GM21390 (cell line): ENCODE results near the gene SORBS2.

ENCODE experiments used
- ATAC-seq: cut with Tn5 transposase; IDR thresholded peaks from one replicate; pipeline ENCODE4 v1.9.1; 2021; ENCODE audit not compliant: unreplicated experiment

SORBS2 gene

DNA sequence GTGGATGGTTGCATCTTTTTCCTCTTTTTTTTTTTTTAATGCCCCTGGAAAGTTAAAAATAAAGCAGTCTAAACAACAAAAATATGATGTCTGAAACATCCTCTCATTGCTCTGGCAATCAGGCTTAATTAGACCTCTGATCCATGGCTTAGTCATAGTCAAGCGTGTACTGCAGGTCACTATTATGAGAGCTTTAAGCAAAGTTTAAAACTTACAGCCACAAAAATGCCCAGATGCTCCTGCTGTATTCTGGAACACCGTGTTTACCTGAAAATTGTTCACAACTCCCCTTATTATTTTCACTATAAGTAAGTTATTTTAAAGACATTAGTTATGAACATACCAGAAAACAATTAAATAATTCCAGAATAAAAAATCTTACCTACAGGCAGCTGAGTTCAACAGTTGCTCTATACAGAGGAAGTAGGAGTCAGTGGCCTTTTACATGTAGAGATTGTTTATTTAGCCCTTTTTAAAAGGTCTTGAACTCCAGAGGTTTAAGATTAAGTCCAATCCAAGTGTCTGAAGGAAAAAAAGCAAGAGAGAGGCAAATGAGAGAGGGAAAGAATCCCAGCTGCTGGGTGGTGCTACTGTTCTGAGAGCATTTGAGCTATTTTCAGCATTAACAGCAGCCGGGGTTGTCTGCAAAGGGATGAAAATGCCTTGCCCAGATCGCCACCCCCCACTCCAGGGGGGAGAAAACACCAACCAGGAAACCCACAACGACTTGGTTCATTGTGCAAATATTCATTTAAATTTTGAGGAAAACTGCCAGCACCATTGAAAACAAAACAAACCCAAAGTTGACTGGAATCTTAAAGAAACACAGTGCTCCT, 36.9 kb downstream of the SORBS2 start:
- ATAC-seq: no peak

DNA sequence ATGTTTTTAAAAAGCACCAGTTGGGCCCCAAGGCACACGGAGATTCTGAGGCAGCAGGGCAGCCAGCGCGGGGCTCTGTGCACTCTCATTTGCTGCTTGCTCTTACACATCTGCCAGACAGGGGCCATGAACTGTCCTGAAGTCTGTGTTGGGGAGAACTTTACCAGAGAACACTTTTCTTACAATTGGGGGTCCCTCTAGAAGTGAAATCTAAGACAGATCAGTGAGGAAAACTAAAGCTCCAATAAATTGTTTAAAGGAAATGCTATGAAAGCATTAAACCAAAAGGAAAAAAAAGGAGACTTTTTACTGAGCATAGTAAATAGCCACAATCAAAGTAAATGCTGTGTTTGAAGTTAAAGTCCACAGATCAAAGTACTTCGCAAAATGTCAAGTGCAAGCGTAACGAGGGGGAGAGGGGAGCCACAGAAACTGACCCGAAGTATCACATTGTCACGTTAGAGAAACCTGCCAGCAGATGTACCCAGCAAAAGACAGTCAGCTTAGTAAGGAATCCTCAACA, 37.8 kb downstream of the SORBS2 start:
- ATAC-seq: no peak

DNA sequence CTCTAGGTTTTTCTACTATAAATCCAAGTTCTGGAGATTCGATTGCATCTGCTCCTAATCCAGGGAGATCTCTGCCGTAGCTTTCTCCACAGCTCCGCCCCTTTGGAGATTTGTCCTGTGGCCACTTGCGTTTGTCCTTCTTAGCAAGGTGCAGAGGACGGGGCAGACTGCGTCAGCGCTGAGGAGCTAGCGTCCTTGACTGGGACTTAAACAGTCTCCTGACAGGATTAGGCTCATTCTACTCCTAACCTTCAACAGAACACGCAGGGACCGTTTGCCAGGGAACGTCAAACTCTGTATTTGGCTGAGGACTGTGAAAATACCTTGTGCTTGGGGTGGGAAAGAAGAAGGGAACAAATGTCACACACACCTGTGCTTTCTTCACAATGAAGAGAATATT, 38.6 kb downstream of the SORBS2 start:
- ATAC-seq: no peak

DNA sequence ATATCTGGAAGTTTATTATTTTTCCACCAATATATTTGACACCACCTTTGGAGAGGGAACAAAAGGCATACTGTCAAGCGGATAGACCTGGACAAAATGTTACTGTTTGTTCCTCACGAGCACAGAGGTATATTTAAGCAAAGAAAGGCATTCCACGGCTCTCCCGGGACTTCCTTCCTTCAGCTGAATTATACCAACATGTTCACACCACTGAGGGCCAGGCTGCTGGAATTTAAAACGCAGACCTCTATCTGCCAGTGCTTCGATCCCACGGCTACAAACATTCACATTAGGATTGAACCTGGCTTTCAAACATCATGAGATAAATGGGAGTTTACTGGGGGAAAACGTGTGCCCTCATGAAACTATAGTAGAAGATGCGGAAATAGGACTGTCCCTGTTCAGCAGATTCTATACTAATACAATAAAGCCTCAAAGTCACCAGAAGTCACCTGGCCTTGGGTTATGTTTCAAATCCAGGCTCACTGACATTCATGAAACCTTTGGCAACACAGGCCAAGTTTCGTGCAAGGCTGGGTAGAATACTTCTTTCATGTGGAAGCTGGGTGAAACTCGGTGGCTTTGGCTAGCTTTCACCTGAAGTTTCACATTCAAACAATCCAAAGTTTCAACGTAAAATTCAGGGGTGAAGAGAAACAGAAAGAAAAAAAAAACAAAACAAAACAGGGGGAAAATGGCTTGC, 39.5 kb downstream of the SORBS2 start:
- no peak for ATAC-seq

DNA sequence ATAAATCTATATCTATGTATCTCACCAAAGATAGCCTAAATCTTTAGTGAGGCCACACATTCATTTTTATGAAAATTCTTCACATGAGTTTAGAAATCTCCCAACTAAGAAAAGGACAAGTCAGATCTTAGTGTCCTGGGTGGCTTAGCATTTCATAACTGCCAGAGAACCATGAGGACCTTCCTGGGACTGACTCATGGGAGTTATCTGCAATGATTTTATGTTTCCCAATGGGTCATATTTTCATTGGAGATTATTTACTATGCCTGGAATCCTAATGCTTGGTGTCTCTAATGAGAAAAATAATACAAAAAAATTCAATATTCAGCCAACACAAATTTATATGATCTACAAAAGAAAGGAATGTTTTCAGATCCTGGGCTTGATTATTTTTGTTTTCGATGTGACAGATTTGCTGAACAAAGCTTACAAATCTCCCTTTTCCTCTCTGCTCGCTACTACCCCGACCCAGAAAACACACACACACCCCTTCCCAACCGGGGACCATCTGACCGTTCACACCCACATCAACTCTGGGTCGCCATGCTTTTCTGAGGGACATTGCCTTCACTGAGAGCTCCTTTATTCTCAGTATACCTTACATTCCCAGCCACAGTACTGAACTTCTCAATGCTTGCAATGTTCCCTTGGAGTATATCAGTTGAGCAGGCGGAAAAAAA, 40.1 kb downstream of the SORBS2 start:
- ATAC-seq: no peak

DNA sequence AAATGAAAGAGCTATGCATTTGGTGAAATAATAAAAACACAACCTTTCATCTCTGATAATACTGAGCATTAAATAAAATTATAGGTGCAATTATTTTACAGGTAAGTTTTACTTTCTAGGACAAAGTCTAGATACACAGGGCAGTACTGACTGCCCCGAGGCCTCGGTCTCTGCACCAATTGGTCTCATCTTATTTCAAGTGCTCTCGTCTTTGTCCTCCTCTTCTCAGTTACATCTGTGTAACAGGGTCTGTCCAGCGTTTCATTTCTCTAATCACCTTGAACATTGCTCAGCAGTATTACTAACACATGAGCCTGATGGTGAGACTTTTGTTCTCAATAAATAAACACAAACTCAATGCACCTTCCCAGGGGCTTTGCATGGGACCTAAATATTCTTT, 44.5 kb downstream of the SORBS2 start:
- ATAC-seq: no peak

DNA sequence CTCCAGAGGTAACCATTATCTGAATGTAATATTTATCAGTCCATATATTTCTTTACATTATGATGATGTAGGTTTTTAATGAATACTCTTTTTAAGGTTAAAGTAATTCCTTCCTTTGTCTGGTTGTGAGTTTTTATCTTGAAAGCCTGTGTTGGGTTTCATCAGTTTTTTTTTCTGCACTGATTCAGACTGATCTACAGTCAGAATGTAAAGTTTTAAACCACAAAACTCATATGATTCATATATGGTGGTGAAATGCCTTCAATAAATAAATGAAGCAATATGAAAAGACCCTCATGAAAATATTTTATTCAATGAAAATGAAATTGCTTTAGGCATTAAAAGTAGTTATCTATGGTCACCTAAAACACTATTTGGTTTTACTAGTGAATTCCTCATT, 47.1 kb downstream of the SORBS2 start:
- no peak for ATAC-seq

DNA sequence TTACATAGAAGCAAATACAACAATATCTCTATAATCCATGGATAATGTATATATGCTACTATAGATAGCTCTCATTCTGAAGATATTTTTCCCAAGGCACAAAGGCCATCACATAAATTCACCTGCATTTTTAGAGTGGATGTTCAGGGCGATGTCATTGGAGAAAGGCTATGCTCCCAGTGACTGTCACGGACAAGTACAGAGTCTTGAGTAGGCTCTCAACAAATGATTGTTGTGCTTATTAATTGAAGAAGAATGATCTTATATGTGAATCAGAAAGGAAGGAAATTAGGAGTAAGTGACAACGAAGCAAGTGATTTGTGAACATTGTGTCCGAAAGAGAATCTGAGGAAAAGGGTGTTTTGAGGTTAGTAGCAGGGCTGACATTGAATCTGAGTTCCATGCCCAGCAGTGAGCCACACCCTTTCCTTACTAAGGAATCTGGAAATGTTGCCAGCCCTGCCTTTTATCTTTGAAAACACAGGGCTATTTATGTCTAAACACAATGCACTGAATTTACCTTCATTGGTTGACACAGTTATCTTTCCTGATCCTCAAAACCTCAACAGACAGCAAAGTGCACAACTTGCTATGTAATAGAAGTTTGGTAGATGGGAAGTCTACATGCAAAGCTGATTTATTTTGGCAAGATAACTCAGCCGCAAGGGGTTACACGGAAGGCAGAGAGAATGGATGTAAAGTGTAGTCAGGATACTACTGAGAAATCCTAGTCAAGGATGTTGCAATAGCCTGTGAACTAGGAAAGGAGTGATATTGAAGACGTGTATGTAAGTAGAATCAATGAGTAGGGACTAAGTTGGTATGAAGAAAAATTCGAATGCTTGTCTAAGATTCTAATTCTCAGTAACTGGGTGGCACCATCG, 50.4 kb downstream of the SORBS2 start:
- ATAC-seq: no peak

DNA sequence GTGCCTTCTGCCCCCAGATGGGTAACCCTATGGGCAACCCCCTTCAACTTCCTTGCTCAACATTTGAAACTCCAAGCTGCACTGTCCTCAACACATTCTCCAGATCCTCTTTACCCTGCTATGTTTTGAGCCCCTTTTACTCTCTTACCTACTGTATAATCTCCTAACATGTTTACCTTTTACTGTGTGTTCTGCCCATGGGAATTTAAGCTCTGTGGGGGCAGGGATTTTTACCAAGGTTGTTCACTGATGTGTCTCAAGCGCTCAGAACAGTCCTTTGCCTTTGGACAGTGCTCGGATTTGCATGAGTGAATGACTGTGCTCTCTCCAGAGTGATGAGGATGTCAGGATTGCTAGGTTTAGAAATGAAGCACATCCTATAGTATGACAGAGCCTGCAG, 53.2 kb downstream of the SORBS2 start:
- no peak for ATAC-seq

DNA sequence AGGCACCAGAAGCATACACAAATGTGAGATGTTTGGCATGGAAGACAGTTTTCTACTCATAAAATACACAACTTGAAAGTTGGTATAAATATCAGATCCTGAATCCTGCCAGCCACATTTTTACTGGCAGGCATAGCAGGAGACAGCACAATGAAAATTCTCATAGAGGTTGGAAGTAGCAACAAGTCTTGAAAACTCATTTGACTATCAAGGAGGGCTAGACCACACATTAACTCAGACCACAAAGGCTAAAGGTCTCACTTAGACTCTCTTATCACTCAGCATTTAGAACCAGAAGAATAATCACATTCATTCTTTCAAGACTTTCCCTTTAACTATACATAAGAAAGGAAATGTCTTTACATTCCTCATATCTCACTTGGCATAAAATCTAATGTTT, 56.5 kb downstream of the SORBS2 start:
- no peak for ATAC-seq

DNA sequence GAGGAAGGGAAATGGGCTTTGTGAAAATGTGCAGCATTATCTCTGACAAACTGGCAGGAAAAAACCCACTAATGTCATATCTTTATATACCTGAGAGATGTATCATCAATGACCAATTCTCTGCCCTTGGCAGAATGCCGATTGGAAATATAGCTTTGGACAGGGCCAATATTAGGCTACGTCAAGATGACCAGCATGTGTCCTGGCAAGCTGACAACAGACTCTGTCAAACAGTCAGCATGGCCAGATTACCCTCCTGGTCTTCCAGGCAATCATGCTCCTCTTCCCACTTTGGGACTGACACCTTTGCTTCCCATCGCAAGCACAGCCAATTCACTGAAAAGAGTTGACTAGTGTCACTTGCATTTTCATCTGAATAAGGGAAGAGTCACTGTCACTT, 57.0 kb downstream of the SORBS2 start:
- ATAC-seq: no peak

DNA sequence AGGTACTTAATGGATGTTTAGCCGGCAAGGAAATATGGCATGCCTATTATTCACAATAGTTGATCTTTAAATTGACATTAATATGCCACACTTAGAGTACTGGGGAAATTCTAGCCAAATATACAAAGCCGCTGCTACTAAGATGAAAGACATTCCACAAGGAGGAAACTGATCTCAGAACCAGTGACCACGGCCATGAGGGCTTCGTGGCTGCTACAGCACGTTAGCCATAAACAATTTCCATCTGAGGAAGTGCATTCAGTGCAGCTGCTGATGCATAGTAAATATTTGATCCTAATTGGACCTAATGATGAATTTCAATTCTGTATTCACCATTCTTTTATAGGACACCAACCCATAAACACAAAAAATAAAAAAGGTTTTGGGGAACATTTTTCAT, 59.1 kb downstream of the SORBS2 start:
- ATAC-seq: no peak

DNA sequence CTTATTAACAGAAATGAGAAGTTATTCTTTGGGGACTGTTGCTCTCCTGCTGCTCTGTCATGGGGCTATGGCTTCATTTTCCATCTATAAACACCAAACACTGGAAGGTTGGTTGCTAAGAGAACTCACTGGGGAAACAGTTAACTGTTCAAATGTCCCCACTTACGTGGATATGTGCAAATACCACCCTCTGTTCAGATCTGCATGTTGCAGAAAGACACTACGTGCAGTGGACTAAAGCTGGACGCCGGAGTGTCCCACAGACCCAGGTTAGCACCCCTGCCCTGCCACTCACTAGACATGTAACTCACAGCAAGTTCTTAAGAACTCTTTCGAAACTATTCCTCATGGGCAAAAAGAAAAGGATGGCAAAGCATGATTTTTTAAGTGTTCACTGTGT, 62.1 kb downstream of the SORBS2 start:
- no peak for ATAC-seq

DNA sequence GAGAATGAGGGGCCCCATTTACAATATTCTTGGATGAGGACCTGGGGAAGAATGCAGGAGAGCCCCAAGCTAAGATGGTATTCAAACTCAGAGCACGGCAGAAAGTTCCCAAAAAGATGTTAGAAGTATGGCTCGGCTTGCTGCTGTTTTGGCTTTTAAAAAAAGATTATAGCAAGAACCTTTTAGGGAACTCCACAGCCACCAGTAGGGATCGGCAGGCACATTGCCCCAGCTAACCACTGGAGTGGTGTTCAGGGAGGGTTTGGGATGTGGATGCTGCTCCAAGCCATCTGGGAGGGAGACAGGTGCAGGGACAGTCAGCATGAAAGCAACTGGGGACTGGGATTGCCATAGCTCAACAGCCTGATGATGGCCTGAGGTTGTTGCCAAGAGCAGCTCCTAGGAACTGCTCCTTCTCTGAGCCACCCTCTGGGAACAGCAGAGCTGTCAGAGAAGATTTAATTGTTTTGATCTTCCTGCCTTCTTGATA, 63.0 kb downstream of the SORBS2 start:
- no peak for ATAC-seq

DNA sequence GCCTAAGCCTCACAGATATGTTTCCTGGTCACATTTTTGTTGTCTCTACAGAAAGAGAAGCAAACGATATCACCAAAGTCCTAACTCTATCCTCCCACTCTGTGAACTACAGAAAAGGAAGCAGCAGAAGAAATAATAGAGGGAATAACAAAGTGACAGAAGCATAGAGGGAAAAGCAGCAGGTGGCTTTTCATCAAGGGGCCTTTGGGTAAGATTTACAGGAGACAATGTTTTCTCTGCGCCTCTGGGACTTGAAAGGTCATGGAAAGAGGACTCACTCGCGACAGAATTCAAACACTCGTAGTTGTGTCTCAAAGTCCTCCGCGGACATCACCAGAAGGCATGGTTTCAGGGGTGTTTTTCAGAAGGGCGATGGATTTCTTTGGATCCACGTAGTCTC, 66.1 kb downstream of the SORBS2 start:
- no peak for ATAC-seq

DNA sequence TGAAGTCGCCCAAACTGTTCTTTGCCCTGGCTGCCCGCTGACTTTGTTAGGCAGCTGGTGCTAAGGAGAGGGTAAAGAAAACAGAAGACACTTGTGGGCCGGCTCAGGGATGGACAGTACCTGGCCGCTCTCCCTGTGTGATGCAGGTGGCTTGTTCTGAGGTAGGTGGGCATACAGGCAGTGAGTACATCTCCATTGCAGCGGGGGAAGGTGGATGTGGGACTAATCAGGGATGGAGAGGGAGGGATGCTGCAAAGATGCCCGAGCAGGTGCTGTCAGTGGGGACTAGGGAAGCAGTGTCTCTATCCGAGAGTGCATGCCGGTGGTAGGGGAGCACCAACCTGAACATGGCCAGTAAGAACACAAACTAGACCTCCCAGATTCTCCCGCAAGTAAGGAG, 67.0 kb downstream of the SORBS2 start:
- ATAC-seq: no peak

DNA sequence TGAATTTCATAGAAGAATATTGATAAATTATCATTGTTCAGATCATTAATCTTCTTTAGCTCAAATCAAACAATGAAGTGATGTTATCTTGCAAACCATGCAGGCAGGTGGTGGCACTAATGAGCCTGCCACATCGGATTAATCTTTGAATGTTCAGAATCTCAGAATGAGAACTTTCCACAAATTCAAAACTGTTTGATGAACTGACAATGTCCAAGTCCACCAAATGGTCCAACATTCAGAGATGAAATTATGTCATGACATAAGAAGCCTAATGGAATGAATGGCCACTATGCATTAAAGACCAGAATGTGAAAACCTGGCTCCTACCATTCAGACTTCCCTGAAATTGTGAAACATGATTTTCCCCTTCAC, 67.5 kb downstream of the SORBS2 start:
- ATAC-seq: no peak

DNA sequence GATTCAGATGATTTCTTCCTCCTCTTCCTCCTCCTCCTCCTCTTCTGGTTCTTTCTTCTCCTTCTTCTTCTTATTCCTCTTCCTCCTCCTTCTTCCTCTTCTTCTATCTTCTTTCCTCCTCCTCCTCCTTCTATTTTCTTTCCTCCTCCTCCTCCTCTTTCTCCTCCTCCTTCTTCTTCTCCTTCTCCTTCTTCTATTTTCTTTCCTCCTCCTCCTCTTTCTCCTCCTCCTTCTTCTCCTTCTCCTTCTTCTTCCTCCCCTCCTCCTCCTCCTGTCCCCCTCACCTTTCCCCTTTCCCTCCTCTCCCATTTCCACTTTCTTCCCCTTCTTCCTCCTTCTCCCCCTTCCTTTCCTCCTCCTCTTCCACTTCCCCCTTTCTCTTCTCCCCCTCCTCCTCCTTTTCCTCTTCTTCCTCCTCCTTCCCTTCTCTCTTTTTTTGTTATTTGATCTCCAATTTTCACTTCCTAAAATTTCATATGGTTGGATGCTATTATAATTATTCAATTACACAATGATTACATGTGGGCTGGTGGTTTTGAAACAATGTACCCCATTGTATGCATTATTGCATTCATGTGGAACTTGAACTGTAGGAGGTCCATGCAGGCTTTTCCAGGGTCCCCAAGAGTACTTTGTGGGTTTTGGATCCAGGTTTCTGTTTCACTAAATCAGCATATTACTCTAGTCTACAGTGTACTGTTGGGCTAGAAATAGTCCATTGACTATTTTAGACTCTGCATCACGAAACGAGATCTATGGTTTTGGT, 68.1 kb downstream of the SORBS2 start:
- no peak for ATAC-seq

DNA sequence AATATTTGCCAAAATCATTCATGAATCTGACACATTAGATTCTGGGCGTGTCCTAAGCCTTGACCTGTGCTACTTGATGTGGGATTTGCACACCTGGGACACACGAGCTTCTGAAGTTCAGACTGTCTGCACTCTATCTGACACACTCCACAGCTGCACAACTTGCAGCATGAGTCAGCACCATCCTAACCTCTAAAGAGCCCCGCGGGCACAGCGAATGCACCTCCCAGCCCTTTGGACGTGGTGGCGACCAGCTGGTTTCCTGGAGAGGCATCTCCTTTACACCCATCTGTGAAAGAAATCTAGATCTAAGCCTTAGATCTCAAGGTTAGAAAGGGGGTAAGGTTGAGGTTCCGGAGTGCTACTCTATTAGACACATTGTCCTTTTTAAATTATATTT, 69.2 kb downstream of the SORBS2 start:
- ATAC-seq: no peak

DNA sequence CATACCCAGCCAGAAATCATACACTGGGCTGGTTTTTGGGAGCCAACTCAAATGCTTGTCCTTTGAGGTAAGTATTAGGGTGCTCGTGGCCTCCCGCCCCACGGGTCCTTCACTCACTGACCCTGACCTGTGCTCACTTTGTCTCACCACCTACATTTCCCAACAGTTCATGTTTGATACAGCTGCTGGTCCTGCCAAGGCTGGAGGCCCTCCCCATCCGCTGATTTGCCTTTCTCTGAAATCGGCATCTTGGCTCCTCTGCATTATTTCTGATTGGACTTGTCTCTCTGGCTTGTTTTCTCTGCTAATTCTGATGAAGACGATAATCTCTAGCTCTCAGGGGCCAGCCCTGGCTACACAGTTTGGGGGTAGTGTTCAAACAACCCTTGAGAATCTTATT, 70.2 kb downstream of the SORBS2 start:
- no peak for ATAC-seq
